GM19463 (cell line): ENCODE measurements around the gene FGGY.
"Not testable (repeated sequence)": the region's sequence is repeated elsewhere in the genome, so short reads cannot be mapped to it uniquely, and the experiment has no call there.

Source experiments
- ATAC-seq: cut with Tn5 transposase; IDR thresholded peaks from one replicate; pipeline ENCODE4 v1.9.1; 2021; ENCODE audit warnings: mild to moderate bottlenecking, moderate library complexity; ENCODE audit not compliant: unreplicated experiment

FGGY gene

GRCh38 chr1:59690171-59690930 lies 393.5 kb downstream of the FGGY start:
- ATAC-seq, result no peak

GRCh38 chr1:59691261-59691660 lies 394.4 kb downstream of the FGGY start:
- no peak for ATAC-seq

- ATAC-seq, result no peak
Observed at GRCh38 chr1:59692591-59692990, 395.7 kb downstream of the FGGY start.

- no peak for ATAC-seq
Observed at GRCh38 chr1:59693406-59693805, 396.5 kb downstream of the FGGY start.

- no peak for ATAC-seq
Observed at GRCh38 chr1:59695252-59695651, 398.4 kb downstream of the FGGY start.

- ATAC-seq, result peak; percentile 34
Observed at GRCh38 chr1:59696421-59697115, 399.7 kb downstream of the FGGY start.

GRCh38 chr1:59697150-59697800 lies 400.4 kb downstream of the FGGY start:
- ATAC-seq, result peak; percentile 70

- ATAC-seq, result no peak
Observed at GRCh38 chr1:59698386-59698785, 401.5 kb downstream of the FGGY start.

- no peak for ATAC-seq
Observed at GRCh38 chr1:59699227-59699847, 402.4 kb downstream of the FGGY start.

- no peak for ATAC-seq
Observed at GRCh38 chr1:59701376-59701775, 404.5 kb downstream of the FGGY start.

GRCh38 chr1:59703226-59703917 lies 406.5 kb downstream of the FGGY start:
- no peak for ATAC-seq

- no peak for ATAC-seq
Observed at GRCh38 chr1:59703918-59704378, 407.1 kb downstream of the FGGY start.

GRCh38 chr1:59704716-59705115 lies 407.8 kb downstream of the FGGY start:
- no peak for ATAC-seq

GRCh38 chr1:59705466-59706302 lies 408.8 kb downstream of the FGGY start:
- no peak for ATAC-seq

GRCh38 chr1:59706303-59706599 lies 409.4 kb downstream of the FGGY start:
- no peak for ATAC-seq

- no peak for ATAC-seq
Observed at GRCh38 chr1:59707178-59707791, 410.4 kb downstream of the FGGY start.

- ATAC-seq, result no peak
Observed at GRCh38 chr1:59709333-59709732, 412.4 kb downstream of the FGGY start.

GRCh38 chr1:59710920-59711319 lies 414.0 kb downstream of the FGGY start:
- ATAC-seq, result not testable (repeated sequence)

- no peak for ATAC-seq
Observed at GRCh38 chr1:59714219-59714618, 417.3 kb downstream of the FGGY start.

GRCh38 chr1:59714966-59715365 lies 418.1 kb downstream of the FGGY start:
- no peak for ATAC-seq
